ENCODE data around the gene RBKS. TPM values are rescaled to one million over a fixed set of nuclear protein-coding genes. Genes with fewer than 3 reads are reported as not detected.
"Not testable (repeated sequence)": the region's sequence is repeated elsewhere in the genome, so short reads cannot be mapped to it uniquely, and the experiment has no call there.

RBKS gene
- polyA plus RNA-seq, 1 of the 3 experiments (the other 2 are of a cell fraction), result 7.4 TPM

DNA sequence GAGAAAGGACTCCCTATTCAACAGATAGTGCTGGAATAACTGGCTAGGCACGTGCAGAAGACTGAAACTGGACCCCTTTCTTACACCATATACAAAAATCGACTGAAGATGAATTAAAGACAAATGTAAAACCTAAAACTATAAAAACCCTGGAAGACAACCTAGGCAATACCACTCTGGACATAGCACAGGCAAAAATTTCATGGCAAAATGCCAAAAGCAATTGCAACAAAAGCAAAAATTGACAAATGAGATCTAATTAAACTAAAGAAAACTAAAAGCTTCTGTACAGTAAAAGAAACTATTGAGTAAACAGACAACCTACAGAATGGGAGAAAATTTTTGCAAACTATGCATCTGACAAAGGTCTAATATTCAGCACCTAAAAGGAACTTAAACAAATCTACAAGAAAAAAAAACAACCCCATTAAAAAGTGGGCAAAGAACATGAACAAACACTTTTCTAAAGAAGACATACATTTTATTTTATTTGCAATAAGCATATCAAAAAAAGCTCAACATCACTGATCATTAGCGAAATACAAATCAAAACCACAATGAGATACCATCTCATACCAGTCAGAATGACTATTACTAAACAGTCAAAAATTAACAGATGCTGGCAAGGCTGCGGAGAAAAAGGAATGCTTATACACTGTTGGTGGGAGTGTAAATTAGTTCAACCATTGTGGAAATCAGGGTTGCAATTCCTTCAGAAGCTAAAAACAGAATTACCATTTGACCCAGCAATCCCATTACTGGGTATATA, 8.2 kb downstream of the RBKS start:
- H3K4me2 ChIP-seq; H3K27me3 ChIP-seq (ENCODE audit: insufficient read depth); H3K9me3 ChIP-seq; POLR2A ChIA-PET; H3K36me3 ChIP-seq (replicated peaks in 1 of 2; ENCODE audit: control insufficient read depth in 1 of 2, insufficient read depth in 2 of 2, low read length in 1 of 2); H3K9me2 ChIP-seq; H3K9ac ChIP-seq; H3K79me2 ChIP-seq (ENCODE audit: insufficient read depth); H3K4me3 ChIP-seq (ENCODE audit: low read depth in 2 of 2, low read length in 1 of 2); H2AFZ ChIP-seq (ENCODE audit: low read depth); H3K27ac ChIP-seq (ENCODE audit: low read depth in 2 of 2, low read length in 1 of 2); H4K20me1 ChIP-seq (ENCODE audit: insufficient read depth); DNase-seq: not testable (repeated sequence)
- peaks cover 4 to 15% of the 10 kb centered on the region in 2 experiments; a peak in 3 of 4 replicates for H3K4me1 ChIP-seq (ENCODE audit: control insufficient read depth in 1 of 2, insufficient read depth in 2 of 2, low read depth in 1 of 2, low read length in 1 of 2)
- CTCF ChIA-PET, result interaction anchor here (0.6 to 1.3 kb wide), 4 partner anchors 38 to 428 kb away, joined by 3 read pairs; no protein-coding TSS in a partner anchor
- H3F3A ChIP-seq (replicated peaks; ENCODE audit: insufficient read depth), result peaks cover 18% of the 10 kb centered on the region
- 69% methylated on average over 4 of the region's 4 CpGs for WGBS (ENCODE audit: low lambda C conversion rate)
- 0 out of 2 replicates have a peak, but pooled peaks have one; percentile 13 for TF ChIP-seq NFIC (IDR thresholded peaks at IDR 0.05; ENCODE audit: borderline replicate concordance)

GRCh38 chr2:27878825-27879224, 11.4 kb downstream of the RBKS start:
- Histone ChIP-seq H3K9me2 (no peaks in the 10 kb centered on the region), H3F3A (replicated peaks; ENCODE audit: insufficient read depth) (peaks cover 6% of the 10 kb centered on the region), H3K27ac (ENCODE audit: low read depth in 2 of 2, low read length in 1 of 2) (no peak overlapping the region), H3K36me3 (replicated peaks in 1 of 2; ENCODE audit: control insufficient read depth in 1 of 2, insufficient read depth in 2 of 2, low read length in 1 of 2) (peaks cover 0 to 4% of the 10 kb centered on the region in 2 experiments), H3K79me2 (ENCODE audit: insufficient read depth) (no peaks in the 10 kb centered on the region), H3K4me3 (ENCODE audit: low read depth in 2 of 2, low read length in 1 of 2) (no peak overlapping the region), H3K27me3 (ENCODE audit: insufficient read depth) (no peaks in the 10 kb centered on the region), H3K9me3 (peaks cover 16% of the 10 kb centered on the region; the same call in 1 of the 2 replicates), H3K9ac (no peak overlapping the region), H4K20me1 (ENCODE audit: insufficient read depth) (no peaks in the 10 kb centered on the region), H2AFZ (ENCODE audit: low read depth) (no peak overlapping the region), H3K4me2 (no peak overlapping the region), H3K4me1 (ENCODE audit: control insufficient read depth in 1 of 2, insufficient read depth in 2 of 2, low read depth in 1 of 2, low read length in 1 of 2) (peaks cover 0 to under 1% of the 10 kb centered on the region in 2 experiments; a peak in 1 of 4 replicates)
- ChIA-PET CTCF (no interaction called here), POLR2A (no interaction called here)
- TF ChIP-seq REST (IDR thresholded peaks at IDR 0.05; ENCODE audit: low read depth, low read length), result no peak
- no peak for TF ChIP-seq FOXJ3 (CRISPR knock-in tag; IDR thresholded peaks at IDR 0.05)
- no peak for TF ChIP-seq MXI1 (IDR thresholded peaks at IDR 0.05; ENCODE audit: low read depth, low read length)
- TF ChIP-seq RCOR1 (IDR thresholded peaks at IDR 0.05; ENCODE audit: low read length), result no peak
- TF ChIP-seq EZH2phosphoT487 (IDR thresholded peaks at IDR 0.05; ENCODE audit: borderline replicate concordance, low read depth), result no peak
- no peak for TF ChIP-seq TCF12 (IDR thresholded peaks at IDR 0.05)
- 59% methylated on average over 2 of the region's 2 CpGs for WGBS (ENCODE audit: low lambda C conversion rate)
- no peak for DNase-seq

Measured in SK-N-SH (cell line).